Neural progenitor cell (in vitro differentiated cells): ENCODE measurements around the gene FARP1. TPM values are rescaled to one million over a fixed set of nuclear protein-coding genes. Genes with fewer than 3 reads are reported as not detected.

ENCODE experiments used
- DNase-seq: peaks from one replicate; pipeline ENCODE4 v3.0.0-alpha.2; 2016; ENCODE audit warnings: low spot score
- H2AFZ ChIP-seq: fragments of 200-600 bp; sonication (generic); replicated peaks from 2 replicates; pipeline ENCODE4 v1.6.1; 2016; ENCODE audit warnings: antibody characterized with exemption
- H3F3A ChIP-seq: fragments of 200-600 bp; sonication (generic); 2 replicates; pipeline ENCODE4 v1.6.1; 2016; ENCODE audit warnings: antibody characterized with exemption, low read depth
- H3K27ac ChIP-seq: fragments of 200-600 bp; sonication (generic); 2 replicates; pipeline ENCODE4 v1.5.1; 2016; ENCODE audit warnings: mild to moderate bottlenecking
- H3K27me3 ChIP-seq: fragments of 200-600 bp; sonication (generic); 2 replicates; pipeline ENCODE4 v1.6.1; 2016; ENCODE audit warnings: mild to moderate bottlenecking, moderate library complexity
- H3K36me3 ChIP-seq: fragments of 200-600 bp; sonication (generic); 2 replicates; pipeline ENCODE4 v1.5.1; 2016
- H3K4me1 ChIP-seq: fragments of 200-600 bp; sonication (generic); 2 replicates; pipeline ENCODE4 v1.6.1; 2016; ENCODE audit warnings: mixed run types
- H3K4me2 ChIP-seq: fragments of 200-600 bp; sonication (generic); 2 replicates; pipeline ENCODE4 v1.6.1; 2016
- H3K4me3 ChIP-seq: fragments of 200-600 bp; sonication (generic); 2 replicates; pipeline ENCODE4 v1.5.1; 2016
- H3K79me2 ChIP-seq: fragments of 200-600 bp; sonication (generic); 2 replicates; pipeline ENCODE4 v1.6.1; 2016; ENCODE audit warnings: low read depth
- H3K9ac ChIP-seq: fragments of 200-600 bp; sonication (generic); 2 replicates; pipeline ENCODE4 v1.6.1; 2016
- H3K9me3 ChIP-seq: fragments of 200-600 bp; sonication (generic); 2 replicates; pipeline ENCODE4 v1.5.1; 2016; ENCODE audit warnings: low read depth
- H4K20me1 ChIP-seq: fragments of 200-600 bp; sonication (generic); 2 replicates; pipeline ENCODE4 v1.6.1; 2016; ENCODE audit warnings: low read depth
- H3K27ac Mint-ChIP-seq: 3 replicates; pipeline ENCODE4 v1.8.0; 2021; ENCODE audit warnings: mixed read lengths
- H3K27me3 Mint-ChIP-seq: 2 replicates; pipeline ENCODE4 v1.8.0; 2022; ENCODE audit warnings: low read depth, mild to moderate bottlenecking, inconsistent platforms, moderate library complexity, mixed read lengths; ENCODE audit not compliant: insufficient read depth
- H3K36me3 Mint-ChIP-seq: 3 replicates; pipeline ENCODE4 v1.8.0; 2021; ENCODE audit warnings: mixed read lengths
- H3K4me1 Mint-ChIP-seq: 3 replicates; pipeline ENCODE4 v1.8.0; 2021; ENCODE audit warnings: mixed read lengths
- H3K4me3 Mint-ChIP-seq: 3 replicates; pipeline ENCODE4 v1.8.0; 2021; ENCODE audit warnings: mild to moderate bottlenecking, moderate library complexity, mixed read lengths
- H3K9me3 Mint-ChIP-seq: 3 replicates; pipeline ENCODE4 v1.8.0; 2020; ENCODE audit warnings: mixed read lengths
- EZH2 ChIP-seq: fragments of 200-600 bp; sonication (generic); IDR thresholded peaks from 2 replicates; pipeline ENCODE4 v1.6.1; 2017; ENCODE audit warnings: antibody characterized with exemption, mild to moderate bottlenecking, moderate library complexity
- EZH2phosphoT487 ChIP-seq: fragments of 200-600 bp; sonication (generic); IDR thresholded peaks from 2 replicates; pipeline ENCODE4 v1.6.1; 2017; ENCODE audit warnings: antibody characterized with exemption
- total RNA-seq: library from RNA; depleted of rRNA; stranded (reverse); fragments of >200 nt; gene quantifications from 2 replicates; pipeline ENCODE4 v1.2.3, GENCODE V29; 2015; ENCODE audit warnings: low replicate concordance
- TF ChIP-seq, protein P1 (sequence below): fragments of 200-600 bp; sonication (generic); IDR thresholded peaks from 2 replicates; pipeline ENCODE4 v1.5.1; 2017; ENCODE audit warnings: antibody characterized with exemption, mild to moderate bottlenecking

Gene FARP1
- total RNA-seq, 1 donor from 2014 or later: 78.0 TPM

DNA sequence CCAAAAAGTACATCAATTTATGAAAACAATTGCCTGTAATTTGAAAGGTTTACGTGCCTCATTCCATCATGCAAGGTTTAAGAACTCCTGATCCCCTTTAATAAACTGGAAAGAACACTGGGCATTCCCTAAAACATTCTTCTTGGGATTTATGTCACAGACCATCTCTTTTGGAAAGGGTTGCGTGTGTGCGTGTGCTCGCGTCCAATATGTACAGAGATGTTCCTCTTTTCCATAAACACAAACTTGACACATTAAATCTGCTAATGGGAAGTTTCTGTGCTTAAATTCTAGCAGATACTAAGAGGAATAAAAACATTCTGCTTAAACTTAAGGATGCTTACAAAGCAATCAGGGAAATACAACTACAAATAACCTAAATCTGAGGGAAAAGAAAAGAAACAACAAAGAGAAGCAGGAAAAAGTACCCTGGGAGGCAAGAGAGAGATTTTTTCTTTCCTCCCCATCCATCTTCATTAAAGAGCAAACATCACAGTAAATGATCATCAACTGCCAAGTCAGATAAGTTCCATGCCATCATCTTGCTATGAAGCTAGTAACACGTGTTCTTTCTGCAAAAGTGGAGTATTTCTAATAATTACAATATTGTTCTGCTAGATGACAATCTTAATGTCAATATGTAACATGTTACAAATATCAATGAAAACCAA, 350.3 kb downstream of the FARP1 start:
- Mint-ChIP-seq H3K4me3 (no peak overlapping the region), H3K27ac (no peak overlapping the region), H3K9me3 (no peaks in the 10 kb centered on the region), H3K4me1 (peaks cover 80% of the 10 kb centered on the region), H3K27me3 (no peaks in the 10 kb centered on the region), H3K36me3 (peaks cover 11% of the 10 kb centered on the region)
- Histone ChIP-seq H3K9me3 (no peaks in the 10 kb centered on the region), H3F3A (peaks cover 32% of the 10 kb centered on the region), H3K4me3 (no peak overlapping the region), H3K27ac (peak overlapping the region; percentile 78), H3K36me3 (no peaks in the 10 kb centered on the region), H3K79me2 (peaks cover 100% of the 10 kb centered on the region), H4K20me1 (peaks cover 92% of the 10 kb centered on the region), H3K9ac (no peak overlapping the region), H2AFZ (no peak overlapping the region), H3K4me1 (peaks cover 72% of the 10 kb centered on the region), H3K4me2 (peak overlapping the region; percentile 63), H3K27me3 (no peaks in the 10 kb centered on the region)
- TF ChIP-seq EZH2: no peak
- TF ChIP-seq EZH2phosphoT487: no peak
- TF ChIP-seq, protein P1, sequence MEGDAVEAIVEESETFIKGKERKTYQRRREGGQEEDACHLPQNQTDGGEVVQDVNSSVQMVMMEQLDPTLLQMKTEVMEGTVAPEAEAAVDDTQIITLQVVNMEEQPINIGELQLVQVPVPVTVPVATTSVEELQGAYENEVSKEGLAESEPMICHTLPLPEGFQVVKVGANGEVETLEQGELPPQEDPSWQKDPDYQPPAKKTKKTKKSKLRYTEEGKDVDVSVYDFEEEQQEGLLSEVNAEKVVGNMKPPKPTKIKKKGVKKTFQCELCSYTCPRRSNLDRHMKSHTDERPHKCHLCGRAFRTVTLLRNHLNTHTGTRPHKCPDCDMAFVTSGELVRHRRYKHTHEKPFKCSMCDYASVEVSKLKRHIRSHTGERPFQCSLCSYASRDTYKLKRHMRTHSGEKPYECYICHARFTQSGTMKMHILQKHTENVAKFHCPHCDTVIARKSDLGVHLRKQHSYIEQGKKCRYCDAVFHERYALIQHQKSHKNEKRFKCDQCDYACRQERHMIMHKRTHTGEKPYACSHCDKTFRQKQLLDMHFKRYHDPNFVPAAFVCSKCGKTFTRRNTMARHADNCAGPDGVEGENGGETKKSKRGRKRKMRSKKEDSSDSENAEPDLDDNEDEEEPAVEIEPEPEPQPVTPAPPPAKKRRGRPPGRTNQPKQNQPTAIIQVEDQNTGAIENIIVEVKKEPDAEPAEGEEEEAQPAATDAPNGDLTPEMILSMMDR: no peak
- DNase-seq: no peak

DNA sequence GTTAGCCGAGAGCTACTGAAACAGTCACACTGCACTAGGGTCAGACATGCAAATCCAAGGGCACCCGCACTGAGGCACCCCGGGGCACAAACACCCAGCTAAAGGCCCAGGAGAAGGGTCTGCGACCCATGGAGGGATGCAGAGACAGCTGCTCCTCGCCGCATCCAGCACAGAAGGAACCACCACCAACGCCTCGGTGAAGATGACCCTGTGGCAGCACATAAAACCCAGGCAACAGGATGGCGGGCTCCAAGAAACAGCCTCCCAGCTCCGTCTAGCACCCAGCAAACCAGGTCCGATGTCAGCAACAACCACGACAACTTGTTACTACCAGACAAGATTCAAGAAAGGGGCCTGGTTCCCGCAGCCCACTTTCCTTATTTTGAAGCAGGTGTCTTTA, 351.9 kb downstream of the FARP1 start:
- Histone ChIP-seq H3K27me3 (no peaks in the 10 kb centered on the region), H2AFZ (no peak overlapping the region), H4K20me1 (peaks cover 85% of the 10 kb centered on the region), H3F3A (peaks cover 35% of the 10 kb centered on the region), H3K4me1 (peaks cover 57% of the 10 kb centered on the region), H3K4me2 (no peak overlapping the region), H3K9ac (no peak overlapping the region), H3K4me3 (no peak overlapping the region), H3K36me3 (no peaks in the 10 kb centered on the region), H3K9me3 (no peaks in the 10 kb centered on the region), H3K79me2 (peaks cover 98% of the 10 kb centered on the region), H3K27ac (peak overlapping the region; percentile 72)
- Mint-ChIP-seq H3K9me3 (peaks cover 2% of the 10 kb centered on the region), H3K27ac (peak overlapping the region; percentile 50), H3K4me3 (no peak overlapping the region), H3K4me1 (peaks cover 68% of the 10 kb centered on the region), H3K27me3 (peaks cover 2% of the 10 kb centered on the region), H3K36me3 (peaks cover 20% of the 10 kb centered on the region)
- TF ChIP-seq, protein P1: no peak
- TF ChIP-seq EZH2phosphoT487: no peak
- no peak for TF ChIP-seq EZH2
- no peak for DNase-seq

DNA sequence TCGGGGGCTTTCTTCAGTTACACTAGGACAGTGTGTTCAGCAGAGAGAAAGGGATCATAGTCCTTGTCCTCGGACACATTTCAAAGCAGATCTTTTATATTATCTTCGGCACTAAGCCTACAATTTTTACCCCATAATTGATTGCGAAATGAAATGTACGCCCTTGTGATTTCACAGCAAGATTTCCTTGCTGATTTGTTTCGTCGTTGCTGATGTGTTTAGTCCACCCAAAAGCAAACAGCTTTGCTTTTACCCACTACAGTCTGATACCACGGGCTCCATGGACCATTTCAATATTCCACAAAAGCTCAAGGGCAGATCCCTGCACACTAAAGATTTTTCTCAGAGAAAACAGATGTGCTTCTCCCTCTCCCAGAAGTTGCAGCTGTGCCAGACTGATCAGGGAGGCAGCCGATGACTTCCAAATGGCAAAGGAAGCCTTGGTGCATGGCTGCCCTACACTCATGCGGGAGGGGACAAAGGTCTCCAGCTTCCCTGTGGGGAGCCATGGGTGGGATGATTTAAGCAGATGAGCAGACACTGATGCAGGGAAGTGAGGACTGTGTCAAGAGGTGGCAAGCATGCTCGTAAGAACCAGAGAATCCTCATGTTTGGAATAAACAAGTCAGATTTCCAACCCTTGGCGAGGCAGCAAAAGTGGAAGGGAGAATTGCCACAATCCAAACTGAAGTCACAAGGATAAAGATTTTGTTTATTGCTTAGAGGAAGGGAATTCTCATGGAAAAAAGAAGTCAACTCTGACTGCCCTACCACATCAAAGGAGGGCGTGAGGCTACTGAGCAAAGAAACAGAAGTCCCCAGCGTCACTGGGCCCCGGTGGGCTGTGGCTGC, 353.0 kb downstream of the FARP1 start:
- no peaks in the 10 kb centered on the region for H3K9me3 ChIP-seq
- H3K79me2 ChIP-seq: peaks cover 98% of the 10 kb centered on the region
- H3K4me3 Mint-ChIP-seq: no peak overlapping the region
- H3K4me2 ChIP-seq: peak overlapping the region; percentile 23
- peaks cover 2% of the 10 kb centered on the region for H3K27me3 Mint-ChIP-seq
- H3K27ac ChIP-seq: peak overlapping the region; percentile 72
- peaks cover 35% of the 10 kb centered on the region for H3F3A ChIP-seq
- DNase-seq: peak; percentile 48
- peak overlapping the region; percentile 68 for H3K27ac Mint-ChIP-seq
- H3K9ac ChIP-seq: no peak overlapping the region
- H3K36me3 ChIP-seq: no peaks in the 10 kb centered on the region
- no peaks in the 10 kb centered on the region for H3K27me3 ChIP-seq
- no peak overlapping the region for H3K4me3 ChIP-seq
- no peak overlapping the region for H2AFZ ChIP-seq
- H4K20me1 ChIP-seq: peaks cover 84% of the 10 kb centered on the region
- peaks cover 53% of the 10 kb centered on the region for H3K4me1 ChIP-seq
- H3K4me1 Mint-ChIP-seq: peaks cover 64% of the 10 kb centered on the region
- H3K36me3 Mint-ChIP-seq: peaks cover 28% of the 10 kb centered on the region
- peaks cover 2% of the 10 kb centered on the region for H3K9me3 Mint-ChIP-seq
- TF ChIP-seq EZH2phosphoT487: no peak
- TF ChIP-seq, protein P1: no peak
- no peak for TF ChIP-seq EZH2
